ENCODE measurements around the gene ZBTB45.

DNA sequence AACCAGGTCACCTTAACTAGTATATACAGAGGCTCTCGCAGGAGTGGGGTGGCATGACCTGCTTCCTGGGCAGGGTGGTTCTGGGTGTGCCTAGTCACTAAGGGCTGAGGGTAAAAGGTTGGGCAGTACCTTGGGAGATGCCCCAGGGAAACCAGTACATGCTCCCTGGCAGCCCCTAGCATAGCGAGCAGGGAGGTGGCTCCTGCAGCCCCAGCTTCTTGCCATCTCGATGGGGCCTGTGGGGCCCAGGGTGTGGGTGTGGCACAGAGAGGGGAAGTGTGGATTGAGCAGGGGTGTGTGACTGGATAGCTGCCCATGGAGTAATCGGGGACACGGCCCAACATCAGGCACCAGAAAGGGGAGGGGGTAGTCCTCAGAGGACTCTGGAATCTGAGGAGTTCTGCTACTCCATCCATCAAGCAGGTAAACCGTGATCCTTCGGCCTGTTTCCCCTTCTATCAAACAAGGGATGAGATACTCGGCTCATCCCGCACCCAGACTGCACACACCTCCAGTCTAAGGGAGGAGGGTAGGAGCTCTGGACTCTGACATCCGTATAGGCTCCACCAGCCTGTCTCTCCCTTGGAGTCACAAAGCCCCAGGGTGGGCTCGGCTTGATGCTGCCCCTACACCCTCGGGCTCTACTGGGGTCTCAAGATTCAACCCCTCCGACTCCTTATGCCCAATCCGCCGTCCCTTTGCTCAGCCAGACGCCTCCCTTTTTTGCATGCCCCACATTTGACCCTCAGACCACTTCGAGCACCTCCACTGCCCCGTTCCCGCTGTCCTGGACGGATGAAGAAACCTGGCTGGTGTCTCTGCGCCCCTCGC lies 1.1 kb downstream of the ZBTB45 start:
- TF ChIP-seq POLR2A (IDR thresholded peaks at IDR 0.05; ENCODE audit: low read length) = peak; percentile 15
- TF ChIP-seq GATA1 (IDR thresholded peaks at IDR 0.05; ENCODE audit: low read depth, low read length) = no peak
